Kidney epithelial cell (primary cell): ENCODE measurements around the gene ATXN10. TPM values are rescaled to one million over a fixed set of nuclear protein-coding genes. Genes with fewer than 3 reads are reported as not detected.

Experiments used
- DNase-seq: peaks from one replicate; pipeline ENCODE4 v3.0.0-alpha.2; 2010; ENCODE audit warnings: low read depth
- H3K27me3 ChIP-seq: 2 replicates; pipeline ENCODE4 v1.6.0; 2011; ENCODE audit warnings: low read length; ENCODE audit not compliant: control insufficient read depth, insufficient read depth
- H3K36me3 ChIP-seq: 2 replicates; pipeline ENCODE4 v1.5.1; 2011; ENCODE audit warnings: low read length; ENCODE audit not compliant: control insufficient read depth, insufficient read depth
- H3K4me3 ChIP-seq: 2 replicates; pipeline ENCODE4 v1.5.1; 2011; ENCODE audit warnings: low read depth, mild to moderate bottlenecking, control low read depth, low read length
- total RNA-seq: library from RNA; depleted of rRNA; stranded (reverse); fragments of >200 nt; gene quantifications from 2 replicates; pipeline ENCODE4 v1.2.3, GENCODE V29; 2015
- TF ChIP-seq, protein P1 (sequence below): IDR thresholded peaks from 2 replicates; pipeline ENCODE4 v1.5.1; 2011; ENCODE audit warnings: mild to moderate bottlenecking, moderate library complexity, low read length, control low read depth, inconsistent platforms; ENCODE audit not compliant: insufficient read depth, poor library complexity, severe bottlenecking

The ATXN10 gene
- total RNA-seq, 1 donor from 2014 or later = 127 TPM

DNA sequence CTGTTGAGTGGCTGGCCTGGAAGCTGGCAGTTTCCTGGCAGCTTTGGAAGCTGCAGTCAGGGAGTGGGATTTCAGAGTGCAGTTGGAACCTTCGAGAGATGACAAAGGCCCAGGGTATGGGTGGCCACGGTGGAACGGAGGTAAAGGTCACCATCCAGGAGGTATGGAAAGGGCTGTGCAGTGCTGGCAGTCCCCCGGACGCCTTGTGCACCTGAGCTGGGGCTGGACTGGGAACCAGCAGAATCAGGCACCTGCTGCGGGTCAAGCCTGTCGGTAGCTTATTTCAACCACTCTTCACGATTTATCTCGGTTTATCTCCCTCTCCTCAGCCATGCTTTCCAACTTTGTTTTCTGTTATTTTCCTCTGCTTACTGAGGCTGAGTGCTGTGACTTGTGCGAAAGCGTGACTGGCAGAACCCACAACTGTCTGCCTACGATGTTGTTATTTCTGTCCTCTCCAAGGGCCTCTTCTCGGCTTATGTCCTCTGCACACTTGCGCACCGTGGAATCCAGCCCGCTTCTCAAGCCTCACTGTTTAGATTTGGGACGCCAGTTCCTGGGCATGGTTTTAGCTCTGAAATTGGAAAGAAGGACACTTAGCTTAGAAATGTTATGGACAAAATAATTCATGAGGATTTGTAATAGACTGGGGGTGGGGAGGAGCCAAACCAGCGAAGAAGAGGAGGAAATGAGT lies 24.0 kb upstream of the ATXN10 start:
- H3K27me3 ChIP-seq = no peaks in the 10 kb centered on the region
- H3K4me3 ChIP-seq = no peak overlapping the region
- DNase-seq = no peak
- no peaks in the 10 kb centered on the region for H3K36me3 ChIP-seq
- TF ChIP-seq, protein P1, sequence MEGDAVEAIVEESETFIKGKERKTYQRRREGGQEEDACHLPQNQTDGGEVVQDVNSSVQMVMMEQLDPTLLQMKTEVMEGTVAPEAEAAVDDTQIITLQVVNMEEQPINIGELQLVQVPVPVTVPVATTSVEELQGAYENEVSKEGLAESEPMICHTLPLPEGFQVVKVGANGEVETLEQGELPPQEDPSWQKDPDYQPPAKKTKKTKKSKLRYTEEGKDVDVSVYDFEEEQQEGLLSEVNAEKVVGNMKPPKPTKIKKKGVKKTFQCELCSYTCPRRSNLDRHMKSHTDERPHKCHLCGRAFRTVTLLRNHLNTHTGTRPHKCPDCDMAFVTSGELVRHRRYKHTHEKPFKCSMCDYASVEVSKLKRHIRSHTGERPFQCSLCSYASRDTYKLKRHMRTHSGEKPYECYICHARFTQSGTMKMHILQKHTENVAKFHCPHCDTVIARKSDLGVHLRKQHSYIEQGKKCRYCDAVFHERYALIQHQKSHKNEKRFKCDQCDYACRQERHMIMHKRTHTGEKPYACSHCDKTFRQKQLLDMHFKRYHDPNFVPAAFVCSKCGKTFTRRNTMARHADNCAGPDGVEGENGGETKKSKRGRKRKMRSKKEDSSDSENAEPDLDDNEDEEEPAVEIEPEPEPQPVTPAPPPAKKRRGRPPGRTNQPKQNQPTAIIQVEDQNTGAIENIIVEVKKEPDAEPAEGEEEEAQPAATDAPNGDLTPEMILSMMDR = no peak

DNA sequence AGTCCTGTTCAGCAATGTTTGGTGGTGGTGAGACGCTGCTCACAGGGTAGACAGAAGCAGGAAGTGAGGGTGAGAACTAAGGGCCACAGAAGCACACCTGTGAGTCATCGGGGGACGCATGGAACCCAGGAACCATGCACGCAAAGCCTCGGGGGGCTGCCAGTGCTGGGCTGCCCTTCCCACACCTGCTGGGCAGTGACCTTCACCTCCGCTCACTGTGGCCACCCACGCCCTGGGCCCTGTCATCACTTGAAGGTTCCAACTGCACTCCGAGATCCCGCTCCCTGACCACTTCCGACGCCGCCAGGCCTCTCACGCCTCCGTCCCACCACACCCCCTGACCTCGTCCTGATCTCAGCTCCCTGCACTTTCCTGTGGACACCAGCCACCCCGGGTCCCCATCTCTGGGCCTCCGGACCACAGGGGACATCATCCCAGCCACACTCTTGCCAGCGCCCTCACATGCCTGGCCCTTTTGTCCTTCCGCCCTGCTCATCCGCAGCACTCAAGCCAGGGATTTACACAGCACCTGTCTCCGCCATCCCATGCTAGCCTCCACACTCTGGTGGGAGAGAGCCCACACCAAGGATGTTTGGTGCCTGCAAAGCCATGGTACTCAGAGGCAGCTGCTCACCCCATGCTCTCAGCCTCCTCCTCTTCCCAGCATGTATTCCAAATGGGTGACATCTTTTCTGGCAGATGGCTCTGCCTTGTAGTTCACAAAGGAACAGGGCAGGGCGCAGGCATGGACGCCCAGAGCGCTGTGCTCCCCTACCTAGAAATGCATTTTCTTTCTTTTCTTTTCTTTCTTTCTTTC lies 23.1 kb upstream of the ATXN10 start:
- no peak overlapping the region for H3K4me3 ChIP-seq
- TF ChIP-seq, protein P1 = no peak
- no peak for DNase-seq
- no peaks in the 10 kb centered on the region for H3K27me3 ChIP-seq
- H3K36me3 ChIP-seq = no peaks in the 10 kb centered on the region

DNA sequence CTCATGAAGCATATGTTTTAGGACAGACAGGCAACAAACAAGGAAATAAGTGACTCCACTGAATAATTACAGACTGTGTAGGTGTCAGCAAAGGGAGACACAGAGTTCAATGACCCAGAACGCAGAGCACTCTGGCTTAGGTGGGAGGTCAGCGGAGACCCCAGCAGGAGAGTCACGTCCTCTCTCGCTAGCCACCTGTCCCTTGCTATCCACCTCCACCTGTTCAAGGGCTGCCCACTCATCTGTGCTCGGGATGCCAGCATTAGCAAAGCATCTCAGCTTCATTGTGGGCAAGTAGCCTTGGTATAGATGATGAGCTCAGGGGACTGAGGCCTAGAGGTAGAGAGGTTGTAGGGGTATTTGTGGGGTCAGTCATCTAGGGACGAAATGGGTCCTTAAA lies 21.8 kb upstream of the ATXN10 start:
- no peak for DNase-seq
- no peaks in the 10 kb centered on the region for H3K36me3 ChIP-seq

DNA sequence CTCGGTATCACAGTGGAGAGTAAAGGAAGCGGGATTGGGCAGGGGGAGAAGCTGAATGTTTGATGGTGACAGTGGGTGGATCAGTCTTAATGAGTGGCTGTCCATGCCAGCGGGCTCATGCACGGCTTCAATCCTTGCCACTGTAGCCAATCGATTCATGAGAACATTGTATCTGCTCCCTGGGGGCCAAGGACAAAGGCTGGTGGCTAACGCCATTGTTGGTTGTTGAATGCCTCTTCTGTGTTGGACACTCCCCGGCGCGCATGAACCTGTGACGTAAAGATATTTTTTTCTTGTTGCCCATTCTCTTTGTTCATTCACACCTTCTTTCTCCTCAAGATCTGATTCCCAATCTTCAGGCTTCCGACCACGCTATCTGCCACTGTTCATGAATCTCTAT lies 20.9 kb upstream of the ATXN10 start:
- Histone ChIP-seq H3K27me3 (no peaks in the 10 kb centered on the region), H3K4me3 (no peak overlapping the region), H3K36me3 (no peaks in the 10 kb centered on the region)
- DNase-seq = no peak
- TF ChIP-seq, protein P1 = no peak

More for the DNA sequence above, 21.8 kb upstream of the ATXN10 start:
- Histone ChIP-seq H3K27me3 (no peaks in the 10 kb centered on the region), H3K4me3 (no peak overlapping the region)
- TF ChIP-seq, protein P1 = no peak

DNA sequence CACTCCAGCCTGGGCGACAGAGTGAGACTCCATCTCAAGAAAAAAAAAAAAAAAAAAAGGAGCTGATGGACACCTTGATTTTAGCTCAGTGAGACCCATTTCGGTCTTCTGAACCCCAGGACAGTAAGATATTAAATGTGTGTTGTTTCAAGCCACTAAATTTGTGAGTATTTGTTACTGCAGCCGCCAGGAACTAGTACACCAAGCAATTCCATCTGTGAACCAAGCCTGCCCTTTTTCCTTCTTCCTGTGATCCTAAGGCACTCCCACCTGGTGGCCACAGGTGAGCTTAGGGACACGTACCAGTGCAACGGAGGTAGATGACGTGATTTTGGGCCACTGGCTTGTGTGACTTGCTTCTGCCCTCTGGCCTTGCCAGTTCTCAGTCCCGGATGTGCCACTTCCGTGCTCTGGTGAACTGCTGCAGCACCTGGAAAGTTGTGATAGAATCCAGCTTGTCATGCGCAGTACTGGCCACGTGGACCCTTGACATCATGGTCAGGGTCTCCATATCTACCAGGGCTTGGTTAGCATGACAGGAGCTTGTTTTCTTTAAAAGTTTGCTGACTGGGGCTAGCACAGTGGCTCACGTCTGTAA lies 19.6 kb upstream of the ATXN10 start:
- no peak for DNase-seq
- Histone ChIP-seq H3K4me3 (no peak overlapping the region), H3K27me3 (no peaks in the 10 kb centered on the region), H3K36me3 (no peaks in the 10 kb centered on the region)
- TF ChIP-seq, protein P1 = no peak
